HS-27A (cell line): ENCODE data around the gene CPLX4.

Experiments
- DNase-seq: peaks from one replicate; pipeline ENCODE4 v3.0.0-alpha.2; 2012; ENCODE audit warnings: low read depth, missing footprints

CPLX4 gene

GRCh38 chr18:59306640-59307039 is 11.8 kb downstream of the CPLX4 start:
- no peak for DNase-seq

DNA sequence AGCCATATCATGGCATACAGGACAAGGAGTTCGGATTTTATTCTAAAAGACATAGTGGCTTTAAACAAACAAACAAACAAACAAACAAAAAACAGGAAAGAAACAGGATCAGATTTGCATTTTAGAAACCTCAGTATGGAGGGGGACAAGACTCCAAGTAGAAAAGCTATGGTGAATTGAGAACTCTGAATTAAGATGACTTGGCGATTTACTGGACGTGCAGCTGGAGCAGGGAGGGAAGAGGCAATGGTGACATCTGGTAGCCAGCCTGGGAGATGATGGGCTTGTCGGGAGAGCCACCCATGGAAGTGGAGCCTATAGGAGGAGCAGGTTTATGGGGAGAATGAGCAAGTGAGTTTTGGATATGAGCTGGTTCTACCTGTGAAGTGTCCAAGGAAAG is 13.2 kb downstream of the CPLX4 start:
- DNase-seq: no peak

DNA sequence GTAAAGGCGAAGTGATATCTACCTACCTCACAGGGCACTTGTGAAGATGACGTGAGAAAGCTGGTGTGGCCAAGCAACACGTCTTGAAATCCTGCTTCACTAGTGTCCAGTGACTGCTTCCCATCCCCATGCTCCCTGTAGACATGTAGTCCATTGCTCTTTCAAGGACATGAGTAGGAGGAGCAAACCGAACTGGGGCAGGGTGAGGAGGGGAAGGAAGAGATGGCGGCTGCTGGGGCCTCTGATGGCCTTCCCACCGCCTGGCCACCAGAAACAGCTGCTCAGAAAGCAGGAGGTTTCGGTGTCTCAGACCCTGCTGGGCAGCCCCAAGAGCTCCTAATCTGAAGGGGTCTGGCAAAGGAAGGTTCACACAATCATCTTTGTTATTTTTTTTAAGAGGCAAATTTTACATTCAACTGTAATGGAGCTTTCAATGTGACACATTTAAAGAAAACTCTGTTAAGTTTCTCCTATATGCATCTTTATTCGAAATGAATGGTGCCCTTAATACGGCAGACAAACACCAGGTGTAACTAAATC is 14.7 kb downstream of the CPLX4 start:
- DNase-seq: no peak

GRCh38 chr18:59303006-59303405 is 15.4 kb downstream of the CPLX4 start:
- DNase-seq: no peak

- DNase-seq: no peak
Measured at GRCh38 chr18:59301929-59302328, 16.5 kb downstream of the CPLX4 start.

DNA sequence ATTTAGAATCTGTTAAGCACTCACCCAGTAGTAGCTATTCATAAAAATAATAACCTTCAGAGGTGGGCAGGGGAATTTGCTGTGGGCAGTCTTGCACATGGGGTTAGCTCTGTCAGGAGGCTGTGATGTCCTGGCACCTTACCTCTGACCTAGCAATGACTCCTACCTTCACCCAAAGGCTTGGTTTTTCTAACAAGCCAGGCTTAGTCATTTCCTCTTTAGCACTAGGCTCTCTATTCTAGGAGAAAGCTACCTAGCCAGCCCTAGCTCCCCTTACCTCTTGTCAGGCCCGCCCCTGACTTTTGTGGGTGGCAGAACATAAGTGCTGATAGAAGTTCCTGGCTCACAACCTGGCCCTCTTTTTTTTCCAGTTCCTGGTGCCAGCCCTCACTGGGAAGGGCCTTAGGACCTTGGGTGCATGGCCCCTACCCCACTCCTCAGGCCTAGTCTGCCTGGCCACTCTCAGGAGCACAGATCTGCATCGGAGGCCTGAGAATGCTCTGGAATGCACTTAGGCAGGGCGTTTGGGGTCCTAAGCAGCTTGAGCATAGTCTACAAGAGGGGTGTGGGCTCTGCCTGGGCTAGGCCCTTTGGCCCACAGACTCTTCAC is 17.7 kb downstream of the CPLX4 start:
- DNase-seq: no peak

DNA sequence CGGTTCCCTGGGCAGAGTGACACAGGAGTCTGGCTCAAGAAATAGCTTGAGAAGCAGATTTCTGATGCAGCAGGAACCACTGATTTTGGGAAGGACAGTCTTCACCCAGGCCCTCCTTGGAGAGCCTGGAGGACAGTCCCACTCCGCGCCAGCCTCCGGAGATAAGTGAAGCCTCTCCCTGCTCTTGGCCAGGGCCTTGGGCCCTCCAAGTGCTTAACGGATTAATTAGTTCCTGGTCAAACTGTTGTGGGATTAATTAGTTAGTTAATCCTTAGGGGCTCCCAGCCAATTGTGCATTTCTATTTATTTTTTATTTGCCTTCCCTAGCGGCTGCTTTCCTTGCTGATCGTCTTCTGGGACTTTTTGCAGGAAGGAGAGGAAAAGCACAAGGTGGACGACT is 19.6 kb downstream of the CPLX4 start:
- no peak for DNase-seq

- DNase-seq: no peak
Measured at GRCh38 chr18:59293317-59293716, 25.1 kb downstream of the CPLX4 start.

DNA sequence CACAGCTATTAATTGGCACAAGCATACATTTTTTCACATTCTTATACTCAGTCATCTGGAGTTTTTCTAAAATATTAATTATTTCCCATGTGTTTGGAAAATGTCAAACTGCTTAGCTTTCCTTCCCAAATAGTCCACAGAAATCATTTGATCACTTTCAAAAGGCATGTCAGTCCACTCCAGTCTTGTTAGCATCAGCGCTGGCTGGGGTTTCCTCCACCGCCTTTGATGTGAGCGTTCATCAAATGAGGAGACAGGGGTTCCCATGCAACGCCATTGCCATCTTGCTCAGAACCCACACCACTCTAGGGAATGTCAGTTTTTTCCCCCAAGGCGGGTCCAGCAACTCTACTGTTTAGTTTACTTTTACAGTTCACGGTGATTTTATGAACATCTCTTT is 32.1 kb downstream of the CPLX4 start:
- DNase-seq: no peak

- no peak for DNase-seq
Measured at GRCh38 chr18:59282341-59282740, 36.1 kb downstream of the CPLX4 start.

GRCh38 chr18:59279722-59280121 is 38.7 kb downstream of the CPLX4 start:
- no peak for DNase-seq

GRCh38 chr18:59279193-59279592 is 39.3 kb downstream of the CPLX4 start:
- no peak for DNase-seq

GRCh38 chr18:59278793-59279192 is 39.7 kb downstream of the CPLX4 start:
- no peak for DNase-seq

GRCh38 chr18:59276047-59276446 is 42.4 kb downstream of the CPLX4 start:
- no peak for DNase-seq

DNA sequence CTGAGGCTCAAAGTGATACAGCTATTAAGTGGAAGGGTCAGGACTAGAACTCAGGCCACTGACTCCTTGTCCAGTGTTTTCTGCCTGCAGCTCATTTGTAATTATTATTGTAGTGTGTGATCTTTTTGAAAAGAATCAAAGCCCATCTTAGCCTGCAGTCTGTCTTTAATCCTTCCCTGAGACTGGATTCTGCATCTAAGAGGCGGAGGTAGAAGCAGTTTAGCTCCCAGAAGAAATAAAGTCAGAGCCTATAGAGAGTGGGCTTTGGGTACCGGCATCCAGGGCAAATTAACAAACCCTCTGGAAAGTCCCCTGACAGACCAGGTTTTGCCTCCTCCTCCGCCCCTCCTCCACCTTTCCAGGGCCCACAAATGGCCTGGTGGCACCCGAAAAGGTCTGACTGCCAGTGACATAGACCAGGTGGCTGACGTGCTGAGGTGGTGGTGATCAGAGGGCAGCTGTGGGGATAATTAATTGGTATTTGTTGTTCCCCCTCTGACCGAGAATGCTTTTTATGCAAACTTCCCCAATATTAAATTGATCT is 43.0 kb downstream of the CPLX4 start:
- DNase-seq: no peak

DNA sequence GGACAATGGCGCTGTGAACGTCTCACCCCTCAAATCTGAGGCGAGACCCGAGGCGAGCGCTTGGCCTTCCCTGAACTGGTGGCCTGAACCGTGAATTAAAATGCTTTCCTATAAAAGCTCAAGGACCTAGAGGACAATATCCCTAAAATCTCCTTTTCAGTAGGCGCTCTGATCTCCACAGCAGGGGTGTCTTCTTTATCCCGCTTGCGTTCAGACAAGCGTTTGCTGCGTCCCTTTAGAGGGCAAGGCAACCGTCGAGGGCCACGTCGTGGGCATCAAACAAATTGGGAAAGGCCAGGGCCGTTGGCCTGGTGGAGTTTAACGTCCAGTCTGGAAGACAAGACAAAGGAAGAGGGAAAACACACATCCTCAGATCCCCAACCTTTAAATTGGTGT is 43.9 kb downstream of the CPLX4 start:
- no peak for DNase-seq

DNA sequence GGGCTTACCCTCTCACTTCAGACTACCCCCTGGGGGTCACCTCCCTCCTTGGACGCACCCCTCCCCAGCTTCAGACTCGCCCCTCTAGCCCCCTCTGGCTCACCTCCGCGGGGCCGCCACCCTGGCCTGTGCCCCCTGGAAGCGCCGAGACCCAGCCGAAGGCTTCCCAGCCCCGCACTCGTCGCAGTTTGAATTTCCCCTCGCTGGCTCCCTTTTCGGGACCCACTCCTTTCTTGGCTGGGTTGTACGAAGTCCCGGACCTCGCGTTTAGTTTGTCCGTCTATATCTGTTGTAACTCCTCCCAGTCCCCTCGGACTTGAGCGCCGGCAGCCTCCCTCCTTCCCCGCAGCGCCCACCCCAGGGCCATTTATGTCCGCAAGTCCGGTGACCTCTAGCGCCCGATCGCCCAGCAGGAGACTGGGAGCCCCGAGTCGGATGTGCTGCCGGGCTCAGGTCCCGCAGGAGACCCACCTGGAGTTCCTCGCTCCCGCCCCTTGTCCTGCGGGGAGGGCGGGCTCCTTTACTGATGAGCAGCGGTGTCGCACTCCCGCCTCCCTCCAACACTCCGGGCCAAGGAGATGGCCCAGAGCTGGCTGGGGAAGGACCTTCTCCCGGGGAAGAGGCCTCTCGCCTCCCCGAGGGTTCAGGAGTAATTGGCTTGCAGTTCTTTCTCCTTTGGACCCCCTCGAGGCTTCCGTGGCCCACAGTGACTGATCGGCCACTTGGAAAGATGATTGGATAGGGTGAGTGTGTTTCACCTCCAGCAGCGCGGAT is 44.5 kb downstream of the CPLX4 start:
- DNase-seq: no peak

- no peak for DNase-seq
Measured at GRCh38 chr18:59272891-59273758, 45.3 kb downstream of the CPLX4 start, which contains the start of gene RAX. Gene RAX, minus strand, starts transcription at chr18:59273454. Its CDS starts 248 bp downstream, at chr18:59273206.

GRCh38 chr18:59272221-59272888 is 46.1 kb downstream of the CPLX4 start:
- DNase-seq: no peak

DNA sequence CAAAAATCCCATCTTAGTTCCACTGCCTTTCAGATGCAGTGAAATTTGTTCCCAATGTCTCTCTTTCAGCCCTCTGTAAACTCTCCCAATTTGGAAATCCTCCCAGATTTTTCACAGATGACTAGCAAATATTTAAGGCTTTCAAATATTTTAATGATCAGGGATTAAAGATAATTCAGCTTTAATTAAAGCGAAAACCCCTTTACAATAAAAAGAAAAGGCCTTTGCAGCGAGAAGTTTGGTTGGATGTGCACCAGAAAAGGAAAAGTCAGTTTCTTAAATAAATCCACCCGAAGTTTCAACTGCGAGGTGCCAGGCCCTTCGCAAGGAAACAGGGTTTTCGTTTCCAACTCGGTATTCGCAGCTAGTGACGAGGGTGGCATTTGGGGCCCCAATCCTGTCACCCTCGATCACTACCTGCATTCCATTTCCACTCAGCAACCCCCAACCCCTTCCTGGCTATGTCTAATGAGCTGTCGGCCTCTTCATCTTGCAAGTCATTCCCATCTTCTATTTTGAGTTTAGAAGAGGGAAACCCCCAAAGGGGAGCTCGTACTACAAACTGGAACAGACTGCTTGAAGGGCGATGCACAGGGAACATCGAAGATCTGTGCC is 46.7 kb downstream of the CPLX4 start:
- no peak for DNase-seq

GRCh38 chr18:59270689-59271257 is 47.7 kb downstream of the CPLX4 start:
- no peak for DNase-seq
